Myocyte (in vitro differentiated cells): ENCODE data around the gene SH3RF3. TPM values are rescaled to one million over a fixed set of nuclear protein-coding genes. Genes with fewer than 3 reads are reported as not detected.

ENCODE experiments used
- DNase-seq: peaks from one replicate; pipeline ENCODE4 v3.0.0-alpha.2; 2012; ENCODE audit warnings: low read depth
- total RNA-seq: library from RNA; depleted of rRNA; stranded (reverse); fragments of >200 nt; gene quantifications from 2 replicates; pipeline ENCODE4 v1.2.3, GENCODE V29; 2014

Gene SH3RF3
- total RNA-seq, 1 donor from 2014 or later = 5.3 TPM

DNA sequence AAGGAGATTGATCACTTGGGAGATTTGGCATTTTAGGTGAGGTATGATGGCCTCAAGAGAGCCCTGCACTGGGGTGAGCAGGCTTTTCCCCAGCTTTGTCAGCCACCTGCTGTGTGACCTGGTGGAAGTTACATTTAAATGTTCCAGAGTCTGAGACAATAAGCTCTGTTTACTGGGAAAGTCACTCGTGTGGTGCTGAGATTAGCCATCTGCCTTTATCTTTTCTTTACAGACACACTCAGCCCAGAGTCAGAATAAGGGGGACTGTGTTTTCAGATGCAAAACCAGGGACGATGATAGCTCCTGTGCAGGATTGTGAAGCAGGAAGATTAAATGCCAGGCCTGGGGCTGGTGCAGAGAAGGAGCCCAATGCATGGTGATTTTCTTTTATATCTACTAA, 47.9 kb downstream of the SH3RF3 start:
- no peak for DNase-seq

GRCh38 chr2:109177635-109178034, 48.6 kb downstream of the SH3RF3 start:
- DNase-seq = no peak

GRCh38 chr2:109178968-109179367, 50.0 kb downstream of the SH3RF3 start:
- DNase-seq = no peak

GRCh38 chr2:109180786-109181185, 51.8 kb downstream of the SH3RF3 start:
- DNase-seq = no peak

DNA sequence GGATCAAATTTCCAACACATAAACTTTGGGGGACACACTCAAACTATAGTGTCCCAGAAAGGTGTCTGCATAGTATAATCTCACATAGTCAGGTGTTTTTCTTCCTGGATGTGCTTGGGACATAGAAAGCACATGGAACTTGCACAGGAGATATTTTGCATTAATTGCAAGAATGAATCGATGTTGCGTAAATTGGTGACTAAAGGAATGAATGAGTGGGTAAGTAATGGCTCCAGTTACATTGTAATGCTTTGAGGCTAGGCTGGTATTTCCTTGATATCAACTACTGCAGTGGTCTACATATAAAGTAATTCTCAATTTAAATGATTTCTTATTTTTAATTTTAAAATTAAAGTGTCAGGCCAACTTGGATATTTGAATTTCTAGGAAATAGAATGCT, 53.4 kb downstream of the SH3RF3 start:
- DNase-seq = no peak

DNA sequence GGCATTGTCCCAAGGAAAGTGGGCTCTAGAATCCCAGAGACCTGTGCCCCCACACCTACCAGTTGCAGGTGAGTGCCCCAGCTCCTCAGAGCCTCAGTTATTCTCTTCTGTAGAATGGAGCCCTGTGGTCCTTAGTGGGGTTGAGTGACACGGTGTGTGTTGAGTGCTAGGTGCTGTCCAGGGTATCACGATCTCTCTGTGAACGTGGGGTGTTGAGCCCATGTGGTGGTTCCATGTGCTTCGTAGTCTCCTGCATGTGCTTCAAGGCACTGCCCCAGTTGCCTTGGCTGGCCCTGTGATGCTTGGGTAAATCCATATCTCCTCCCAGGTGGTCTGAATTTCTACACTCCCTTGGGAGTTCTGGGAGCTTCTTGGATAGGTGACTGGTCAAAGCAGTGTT, 54.9 kb downstream of the SH3RF3 start:
- DNase-seq = no peak

GRCh38 chr2:109184368-109184767, 55.4 kb downstream of the SH3RF3 start:
- no peak for DNase-seq

GRCh38 chr2:109185338-109185737, 56.3 kb downstream of the SH3RF3 start:
- DNase-seq = peak; percentile 53

- peak; percentile 76 for DNase-seq
Measured at GRCh38 chr2:109185821-109186570, 57.0 kb downstream of the SH3RF3 start.

GRCh38 chr2:109186656-109187250, 57.7 kb downstream of the SH3RF3 start:
- no peak for DNase-seq

DNA sequence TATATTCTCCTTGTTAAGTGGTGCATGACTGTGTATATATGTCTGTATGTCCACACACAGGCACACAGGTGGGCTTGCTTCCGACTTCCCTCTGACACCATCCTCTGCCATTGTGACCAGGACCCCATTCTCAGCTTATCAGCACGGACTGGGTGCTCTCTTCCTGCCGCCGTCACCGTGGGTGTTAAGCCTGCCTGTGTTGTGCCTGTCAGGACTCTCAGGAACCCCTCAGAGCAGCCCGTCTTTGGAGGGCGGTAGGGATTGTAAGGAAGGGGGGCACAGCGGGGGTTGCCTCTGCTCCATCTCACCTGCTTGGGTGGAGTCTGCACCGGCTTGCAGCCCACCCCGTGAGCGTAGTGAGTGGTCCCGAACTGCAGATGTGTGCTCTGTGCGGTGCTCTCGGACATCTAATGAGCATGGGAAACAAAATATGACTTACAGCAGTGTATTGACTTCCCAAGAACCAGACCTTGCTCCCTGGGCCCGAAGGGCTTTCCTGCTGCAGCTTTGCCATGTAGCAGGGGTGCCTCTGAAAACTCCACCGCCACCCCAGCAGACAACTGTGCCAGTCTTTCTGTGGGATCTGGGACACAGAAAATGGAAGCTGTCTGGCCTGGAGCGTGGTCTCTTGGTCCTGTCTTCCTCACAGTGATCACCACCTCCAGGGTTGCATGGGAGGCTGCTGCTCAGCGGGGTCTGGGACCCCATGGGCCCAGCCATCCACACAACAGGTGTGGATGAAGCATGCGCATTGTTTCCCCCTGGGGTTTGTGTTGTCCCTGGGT, 58.9 kb downstream of the SH3RF3 start:
- DNase-seq = no peak

- no peak for DNase-seq
Measured at GRCh38 chr2:109188496-109188890, 59.5 kb downstream of the SH3RF3 start.

- no peak for DNase-seq
Measured at GRCh38 chr2:109188898-109189297, 59.9 kb downstream of the SH3RF3 start.

GRCh38 chr2:109189751-109190150, 60.7 kb downstream of the SH3RF3 start:
- DNase-seq = no peak

- no peak for DNase-seq
Measured at GRCh38 chr2:109193807-109194619, 65.0 kb downstream of the SH3RF3 start.

DNA sequence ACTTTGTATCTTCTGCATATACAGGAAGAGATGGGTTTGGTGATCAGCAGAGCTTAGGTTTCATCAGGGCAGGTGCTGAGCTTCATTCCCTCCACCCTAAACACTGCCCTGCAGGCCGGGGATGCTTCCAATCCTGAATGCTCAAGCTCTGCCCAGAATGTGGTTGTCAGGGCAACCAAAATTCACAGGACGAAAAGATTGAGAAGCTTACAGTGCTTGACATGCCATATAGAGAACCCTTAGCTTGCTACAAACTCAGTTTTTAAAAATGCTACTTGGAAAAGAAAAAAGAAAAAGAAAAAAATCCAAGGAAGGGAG, 65.6 kb downstream of the SH3RF3 start:
- DNase-seq = no peak

DNA sequence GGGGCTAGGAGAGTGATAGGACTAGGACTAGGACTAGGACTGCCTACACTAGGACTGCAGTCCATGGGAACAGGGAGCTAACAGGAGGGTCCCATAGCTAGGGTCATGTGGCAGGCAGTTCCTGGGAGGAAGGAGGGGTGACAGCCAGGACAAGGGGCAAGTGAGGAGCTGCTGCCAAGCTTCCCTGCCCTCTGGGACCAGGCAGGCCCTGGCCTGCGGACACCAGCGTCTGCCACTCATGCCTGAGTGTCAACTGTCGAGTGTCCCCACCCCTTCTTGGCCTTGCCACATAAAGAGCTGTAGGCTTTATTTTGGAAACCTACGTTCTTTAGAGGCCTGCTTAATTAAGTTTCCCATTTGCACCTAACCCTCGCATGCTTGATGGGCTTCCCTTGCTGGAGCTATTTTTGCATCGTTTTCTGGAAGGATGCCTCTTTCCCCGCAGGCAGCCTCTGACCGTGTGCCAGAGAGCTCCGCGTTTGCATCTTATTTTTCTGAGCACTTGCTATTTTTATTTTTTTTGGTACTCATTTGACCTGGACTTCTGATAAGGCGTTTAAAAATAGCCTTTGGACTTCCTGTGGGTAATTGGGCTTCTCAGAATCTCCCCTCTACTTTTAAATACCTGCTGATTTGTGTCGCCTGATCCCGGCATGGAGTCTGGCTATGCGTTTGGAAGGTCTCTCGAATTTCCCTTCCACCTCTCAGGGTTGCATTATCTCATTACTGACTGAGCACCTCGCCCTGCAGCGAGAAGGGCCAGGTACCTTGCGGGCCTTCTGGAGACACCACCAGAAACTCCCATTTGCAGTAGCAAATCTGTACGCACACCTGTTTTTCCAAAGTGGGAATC, 66.4 kb downstream of the SH3RF3 start:
- no peak for DNase-seq

- DNase-seq = no peak
Measured at GRCh38 chr2:109196081-109196875, 67.3 kb downstream of the SH3RF3 start.

GRCh38 chr2:109197491-109198418, 68.8 kb downstream of the SH3RF3 start:
- DNase-seq = no peak
